ENCODE results near the gene SLC39A11.
"Not testable (repeated sequence)": the region's sequence is repeated elsewhere in the genome, so short reads cannot be mapped to it uniquely, and the experiment has no call there.

DNA sequence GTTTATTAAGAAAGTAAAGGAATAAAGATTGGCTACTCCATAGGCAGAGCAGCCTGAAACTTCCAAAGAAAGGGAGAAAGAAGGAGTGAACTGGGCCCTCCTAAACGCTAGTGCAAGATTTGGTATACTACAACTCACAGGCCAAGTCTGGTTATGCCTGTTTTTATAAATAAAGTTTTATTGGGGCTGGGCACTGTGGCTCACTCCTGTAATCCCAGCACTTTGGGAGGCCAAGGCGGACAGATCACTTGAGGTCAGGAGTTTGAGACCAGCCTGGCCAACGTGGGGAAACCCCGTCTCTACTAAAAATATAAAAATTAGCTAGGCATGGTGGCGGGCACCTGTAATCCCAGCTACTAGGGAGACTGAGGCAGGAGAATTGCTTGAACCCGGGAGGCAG, 39.0 kb upstream of the SLC39A11 start:
- TF ChIP-seq TAF1 (conservative IDR thresholded peaks at IDR 0.05); JUND (IDR thresholded peaks at IDR 0.05); YY1 (IDR thresholded peaks at IDR 0.05); FOXA1 (IDR thresholded peaks at IDR 0.05); EGR1 (IDR thresholded peaks at IDR 0.05; ENCODE audit: low read depth in 2 of 2); GABPA (IDR thresholded peaks at IDR 0.05 in 1 of 2, conservative IDR thresholded peaks at IDR 0.05 in 1 of 2); RXRA (IDR thresholded peaks at IDR 0.05); HNF4G (IDR thresholded peaks at IDR 0.05): not testable (repeated sequence)
- TF ChIP-seq, protein P1, sequence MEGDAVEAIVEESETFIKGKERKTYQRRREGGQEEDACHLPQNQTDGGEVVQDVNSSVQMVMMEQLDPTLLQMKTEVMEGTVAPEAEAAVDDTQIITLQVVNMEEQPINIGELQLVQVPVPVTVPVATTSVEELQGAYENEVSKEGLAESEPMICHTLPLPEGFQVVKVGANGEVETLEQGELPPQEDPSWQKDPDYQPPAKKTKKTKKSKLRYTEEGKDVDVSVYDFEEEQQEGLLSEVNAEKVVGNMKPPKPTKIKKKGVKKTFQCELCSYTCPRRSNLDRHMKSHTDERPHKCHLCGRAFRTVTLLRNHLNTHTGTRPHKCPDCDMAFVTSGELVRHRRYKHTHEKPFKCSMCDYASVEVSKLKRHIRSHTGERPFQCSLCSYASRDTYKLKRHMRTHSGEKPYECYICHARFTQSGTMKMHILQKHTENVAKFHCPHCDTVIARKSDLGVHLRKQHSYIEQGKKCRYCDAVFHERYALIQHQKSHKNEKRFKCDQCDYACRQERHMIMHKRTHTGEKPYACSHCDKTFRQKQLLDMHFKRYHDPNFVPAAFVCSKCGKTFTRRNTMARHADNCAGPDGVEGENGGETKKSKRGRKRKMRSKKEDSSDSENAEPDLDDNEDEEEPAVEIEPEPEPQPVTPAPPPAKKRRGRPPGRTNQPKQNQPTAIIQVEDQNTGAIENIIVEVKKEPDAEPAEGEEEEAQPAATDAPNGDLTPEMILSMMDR (IDR thresholded peaks at IDR 0.05; ENCODE audit: low read depth, low read length, missing input control) = not testable (repeated sequence)
- TF ChIP-seq, protein P2, sequence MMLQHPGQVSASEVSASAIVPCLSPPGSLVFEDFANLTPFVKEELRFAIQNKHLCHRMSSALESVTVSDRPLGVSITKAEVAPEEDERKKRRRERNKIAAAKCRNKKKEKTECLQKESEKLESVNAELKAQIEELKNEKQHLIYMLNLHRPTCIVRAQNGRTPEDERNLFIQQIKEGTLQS (IDR thresholded peaks at IDR 0.05) = not testable (repeated sequence)
- TF ChIP-seq, protein P3, sequence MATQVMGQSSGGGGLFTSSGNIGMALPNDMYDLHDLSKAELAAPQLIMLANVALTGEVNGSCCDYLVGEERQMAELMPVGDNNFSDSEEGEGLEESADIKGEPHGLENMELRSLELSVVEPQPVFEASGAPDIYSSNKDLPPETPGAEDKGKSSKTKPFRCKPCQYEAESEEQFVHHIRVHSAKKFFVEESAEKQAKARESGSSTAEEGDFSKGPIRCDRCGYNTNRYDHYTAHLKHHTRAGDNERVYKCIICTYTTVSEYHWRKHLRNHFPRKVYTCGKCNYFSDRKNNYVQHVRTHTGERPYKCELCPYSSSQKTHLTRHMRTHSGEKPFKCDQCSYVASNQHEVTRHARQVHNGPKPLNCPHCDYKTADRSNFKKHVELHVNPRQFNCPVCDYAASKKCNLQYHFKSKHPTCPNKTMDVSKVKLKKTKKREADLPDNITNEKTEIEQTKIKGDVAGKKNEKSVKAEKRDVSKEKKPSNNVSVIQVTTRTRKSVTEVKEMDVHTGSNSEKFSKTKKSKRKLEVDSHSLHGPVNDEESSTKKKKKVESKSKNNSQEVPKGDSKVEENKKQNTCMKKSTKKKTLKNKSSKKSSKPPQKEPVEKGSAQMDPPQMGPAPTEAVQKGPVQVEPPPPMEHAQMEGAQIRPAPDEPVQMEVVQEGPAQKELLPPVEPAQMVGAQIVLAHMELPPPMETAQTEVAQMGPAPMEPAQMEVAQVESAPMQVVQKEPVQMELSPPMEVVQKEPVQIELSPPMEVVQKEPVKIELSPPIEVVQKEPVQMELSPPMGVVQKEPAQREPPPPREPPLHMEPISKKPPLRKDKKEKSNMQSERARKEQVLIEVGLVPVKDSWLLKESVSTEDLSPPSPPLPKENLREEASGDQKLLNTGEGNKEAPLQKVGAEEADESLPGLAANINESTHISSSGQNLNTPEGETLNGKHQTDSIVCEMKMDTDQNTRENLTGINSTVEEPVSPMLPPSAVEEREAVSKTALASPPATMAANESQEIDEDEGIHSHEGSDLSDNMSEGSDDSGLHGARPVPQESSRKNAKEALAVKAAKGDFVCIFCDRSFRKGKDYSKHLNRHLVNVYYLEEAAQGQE (IDR thresholded peaks at IDR 0.05) = not testable (repeated sequence)
- TF ChIP-seq, protein P4, sequence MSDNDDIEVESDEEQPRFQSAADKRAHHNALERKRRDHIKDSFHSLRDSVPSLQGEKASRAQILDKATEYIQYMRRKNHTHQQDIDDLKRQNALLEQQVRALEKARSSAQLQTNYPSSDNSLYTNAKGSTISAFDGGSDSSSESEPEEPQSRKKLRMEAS (IDR thresholded peaks at IDR 0.05) = not testable (repeated sequence)
- TF ChIP-seq, protein P5, sequence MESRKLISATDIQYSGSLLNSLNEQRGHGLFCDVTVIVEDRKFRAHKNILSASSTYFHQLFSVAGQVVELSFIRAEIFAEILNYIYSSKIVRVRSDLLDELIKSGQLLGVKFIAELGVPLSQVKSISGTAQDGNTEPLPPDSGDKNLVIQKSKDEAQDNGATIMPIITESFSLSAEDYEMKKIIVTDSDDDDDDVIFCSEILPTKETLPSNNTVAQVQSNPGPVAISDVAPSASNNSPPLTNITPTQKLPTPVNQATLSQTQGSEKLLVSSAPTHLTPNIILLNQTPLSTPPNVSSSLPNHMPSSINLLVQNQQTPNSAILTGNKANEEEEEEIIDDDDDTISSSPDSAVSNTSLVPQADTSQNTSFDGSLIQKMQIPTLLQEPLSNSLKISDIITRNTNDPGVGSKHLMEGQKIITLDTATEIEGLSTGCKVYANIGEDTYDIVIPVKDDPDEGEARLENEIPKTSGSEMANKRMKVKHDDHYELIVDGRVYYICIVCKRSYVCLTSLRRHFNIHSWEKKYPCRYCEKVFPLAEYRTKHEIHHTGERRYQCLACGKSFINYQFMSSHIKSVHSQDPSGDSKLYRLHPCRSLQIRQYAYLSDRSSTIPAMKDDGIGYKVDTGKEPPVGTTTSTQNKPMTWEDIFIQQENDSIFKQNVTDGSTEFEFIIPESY (IDR thresholded peaks at IDR 0.05) = not testable (repeated sequence)
